Suppressor macrophage treated with lipopolysaccharide for 4 hours (primary cell): ENCODE results near the gene MICALL2.

ENCODE experiments used
- DNase-seq: peaks from one replicate; pipeline ENCODE4 v3.0.0-alpha.2; 2020

Gene MICALL2

GRCh38 chr7:1466524-1467271, 7.4 kb upstream of the MICALL2 start:
- peak; percentile 32 for DNase-seq

- DNase-seq, result no peak
These were observed 5.4 kb upstream of the MICALL2 start for GRCh38 chr7:1464694-1465093.

DNA sequence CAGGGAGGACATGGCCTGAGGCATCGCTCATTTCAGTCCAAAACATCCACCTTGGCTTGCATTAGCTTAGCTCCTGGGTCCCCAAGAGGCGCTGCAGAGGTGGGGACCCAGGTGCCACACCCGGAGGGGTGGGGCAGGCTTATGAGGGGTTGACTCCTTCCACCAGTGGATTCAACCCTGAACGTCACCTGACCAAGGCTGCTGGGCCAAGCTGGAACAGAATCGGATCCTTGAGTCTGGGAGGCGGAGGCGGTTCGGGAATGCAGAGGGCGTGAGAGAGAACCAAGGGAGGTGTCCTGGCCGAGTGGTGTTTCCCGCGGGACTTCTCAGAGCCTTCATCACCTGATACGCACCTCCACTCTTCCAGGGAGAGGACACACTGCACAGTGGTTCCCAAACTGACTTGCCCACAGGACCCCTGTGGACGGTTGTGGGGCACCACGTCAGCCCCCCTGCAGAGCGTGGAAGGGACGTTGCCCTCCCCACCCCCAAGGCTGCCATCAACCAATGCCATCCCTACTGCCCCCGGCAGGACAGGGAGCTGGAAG, 4.5 kb upstream of the MICALL2 start:
- DNase-seq, result no peak

- DNase-seq, result peak; percentile 11
These were observed 2.5 kb upstream of the MICALL2 start for GRCh38 chr7:1461646-1462375.

DNA sequence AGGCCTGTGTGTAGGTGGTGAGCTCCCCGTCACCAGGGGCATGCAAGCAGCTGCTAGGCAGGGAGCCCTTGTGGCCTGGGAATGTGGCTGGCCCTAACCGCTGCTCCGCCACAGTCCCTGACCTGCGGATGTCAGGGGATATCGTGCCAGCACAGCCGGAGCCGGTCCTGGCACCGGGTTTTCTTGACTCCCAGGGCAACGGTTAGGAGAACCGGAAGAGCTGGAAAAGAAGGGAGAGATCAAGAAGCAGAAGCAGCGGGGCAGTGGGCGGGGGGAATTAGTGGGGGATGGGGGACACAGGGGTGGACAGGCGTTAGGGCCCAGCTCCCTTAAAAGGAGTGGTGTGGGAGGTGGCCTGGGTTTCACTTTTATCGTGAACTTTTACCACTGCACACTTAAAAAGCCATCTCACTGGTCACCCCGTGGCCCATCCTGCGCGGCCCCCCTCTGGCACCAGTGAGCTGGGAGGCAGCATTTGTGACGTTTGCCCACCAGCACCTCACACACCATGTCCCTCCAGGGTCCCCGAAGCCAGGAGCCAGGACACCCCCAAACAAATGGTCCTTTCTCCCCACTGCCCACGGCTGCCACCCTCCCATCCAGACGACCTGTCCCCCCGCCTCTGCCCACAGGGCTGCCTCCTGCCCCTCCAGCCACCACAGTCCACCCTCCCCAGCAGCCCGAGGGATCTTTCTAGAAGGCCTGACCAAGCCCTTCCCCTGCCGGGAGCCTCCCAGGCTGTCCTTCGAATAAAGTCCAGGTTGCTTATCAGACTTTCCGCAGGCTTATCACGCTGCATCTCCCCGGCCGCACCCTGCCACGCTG, 1.8 kb upstream of the MICALL2 start:
- DNase-seq, result peak; percentile 86

DNA sequence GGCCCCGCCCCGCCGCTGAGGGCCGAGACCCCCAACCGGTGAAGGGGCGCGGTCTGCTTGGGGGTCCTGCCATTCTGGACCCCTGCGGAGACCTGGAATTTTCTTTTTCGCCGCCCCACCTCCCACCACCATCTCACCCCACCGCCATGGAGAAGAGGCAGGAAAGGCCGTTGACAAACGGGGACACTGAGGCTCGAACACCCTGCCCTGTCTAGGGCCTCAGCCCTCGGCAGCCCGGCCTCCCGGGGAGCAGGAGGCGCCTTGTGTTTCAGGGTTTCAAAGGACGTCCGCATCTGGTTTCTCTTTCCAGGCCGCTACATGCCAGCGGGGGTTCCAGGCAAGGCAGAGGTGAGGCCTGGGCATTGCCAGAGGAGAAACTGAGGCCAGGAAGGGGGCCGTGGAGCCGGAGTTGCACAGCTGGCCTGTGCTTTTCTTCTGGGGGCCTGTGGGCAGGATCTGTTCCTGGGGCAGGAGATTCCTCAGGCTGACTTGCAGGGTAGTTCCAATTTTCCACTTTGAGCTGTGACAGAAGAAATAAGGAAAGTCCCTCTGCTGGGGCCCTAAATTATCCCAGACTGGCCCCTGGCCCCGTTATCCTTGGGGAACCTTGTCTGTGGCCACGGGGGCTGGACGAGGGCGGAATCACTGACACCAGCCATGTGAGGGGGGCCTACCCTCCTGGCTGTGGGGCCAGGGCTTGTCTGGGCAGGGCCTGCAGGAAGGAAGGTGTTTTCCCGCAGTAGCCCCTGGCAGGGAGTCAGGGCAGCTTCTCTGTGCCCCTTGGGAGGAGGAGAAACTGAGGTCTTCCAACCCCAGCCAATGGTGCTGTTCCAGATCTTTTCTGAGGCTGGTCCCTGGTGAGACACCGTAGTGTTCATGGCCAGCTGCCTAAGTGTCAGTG, 900 bp upstream of the MICALL2 start:
- DNase-seq, result peak; percentile 44

- peak; percentile 100 for DNase-seq
These were observed 232 bp upstream of the MICALL2 start for GRCh38 chr7:1459512-1459892.

- peak; percentile 20 for DNase-seq
These were observed 1.2 kb downstream of the MICALL2 start for GRCh38 chr7:1457949-1458682.

GRCh38 chr7:1457059-1457948, 2.0 kb downstream of the MICALL2 start:
- DNase-seq, result no peak

- no peak for DNase-seq
These were observed 3.3 kb downstream of the MICALL2 start for GRCh38 chr7:1455955-1456354.

DNA sequence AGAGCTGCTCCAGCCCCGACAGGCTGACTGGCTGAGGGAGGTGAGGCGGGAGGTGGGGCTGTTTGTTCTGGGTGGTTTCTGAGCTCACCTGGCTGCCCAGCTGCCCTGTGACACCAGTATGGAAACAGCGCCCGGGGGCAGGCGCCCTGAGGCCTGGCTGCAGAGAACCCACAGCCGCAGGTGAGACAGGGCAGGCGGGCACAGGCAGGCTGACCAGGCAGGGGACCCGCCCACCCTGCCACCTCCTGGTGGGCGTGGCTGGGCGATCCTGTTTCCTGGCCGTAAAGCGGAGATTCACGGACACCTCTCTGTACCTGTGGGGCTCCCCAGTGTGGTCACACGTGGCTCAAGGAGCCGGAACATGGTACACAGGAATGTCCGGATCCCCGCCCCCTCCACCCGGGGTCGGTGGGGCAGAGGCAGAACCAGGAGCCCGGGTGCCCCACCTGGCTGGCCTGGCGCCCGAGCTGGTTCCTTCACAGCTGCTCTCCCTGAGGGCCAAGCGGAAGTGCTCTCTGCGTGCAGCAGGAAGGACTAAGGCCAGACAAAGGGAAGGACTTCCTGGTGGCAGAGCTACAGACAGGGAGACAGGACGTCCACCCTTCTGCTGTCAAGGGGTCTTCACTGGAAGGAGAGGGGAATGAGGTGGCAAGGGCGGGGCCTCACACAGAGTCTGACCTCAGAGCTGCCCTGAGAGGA, 3.9 kb downstream of the MICALL2 start:
- DNase-seq, result no peak

GRCh38 chr7:1454542-1454941, 4.7 kb downstream of the MICALL2 start:
- no peak for DNase-seq

DNA sequence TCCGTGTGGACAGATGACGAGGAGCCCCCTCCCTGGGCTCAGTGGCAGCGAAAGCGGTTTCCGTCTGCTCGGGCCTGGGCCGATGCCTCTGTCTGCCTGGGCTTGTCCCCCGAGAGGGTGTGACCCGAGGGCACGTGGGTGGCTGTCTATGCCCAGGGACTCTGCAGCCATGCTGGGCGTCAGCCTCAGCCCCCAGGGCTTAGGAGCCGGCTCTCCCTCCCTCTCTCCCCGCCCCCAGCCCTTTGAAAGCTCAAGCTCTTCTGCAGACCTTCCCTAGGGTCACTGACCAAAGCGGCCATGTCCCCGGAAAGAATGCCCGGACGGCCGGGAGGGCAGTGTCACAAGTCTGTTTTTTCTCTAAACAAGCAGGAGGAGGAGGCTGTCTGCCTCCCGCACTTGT, 7.1 kb downstream of the MICALL2 start:
- no peak for DNase-seq

GRCh38 chr7:1450987-1451386, 8.3 kb downstream of the MICALL2 start:
- no peak for DNase-seq

GRCh38 chr7:1450431-1450830, 8.8 kb downstream of the MICALL2 start:
- no peak for DNase-seq

DNA sequence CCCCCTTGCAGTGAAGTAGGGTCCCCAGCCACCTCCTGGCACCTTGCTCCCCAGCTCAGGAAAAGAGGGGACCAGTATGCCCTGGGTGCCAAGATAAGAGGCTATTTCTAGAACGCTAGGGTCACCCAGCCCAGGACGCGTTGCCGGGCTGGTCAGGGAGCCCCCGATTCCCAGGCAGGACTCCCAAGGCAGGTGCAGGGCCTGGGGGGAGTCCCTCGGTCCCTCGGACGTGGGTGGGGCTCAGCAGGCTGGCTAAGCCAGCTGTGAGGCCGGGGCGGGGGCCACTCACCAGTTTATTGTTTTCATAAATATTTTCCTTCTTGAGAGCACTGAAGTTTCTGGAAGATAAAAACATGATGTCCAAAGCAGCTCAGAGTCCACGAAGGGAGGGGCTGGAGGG, 9.3 kb downstream of the MICALL2 start:
- DNase-seq, result no peak

DNA sequence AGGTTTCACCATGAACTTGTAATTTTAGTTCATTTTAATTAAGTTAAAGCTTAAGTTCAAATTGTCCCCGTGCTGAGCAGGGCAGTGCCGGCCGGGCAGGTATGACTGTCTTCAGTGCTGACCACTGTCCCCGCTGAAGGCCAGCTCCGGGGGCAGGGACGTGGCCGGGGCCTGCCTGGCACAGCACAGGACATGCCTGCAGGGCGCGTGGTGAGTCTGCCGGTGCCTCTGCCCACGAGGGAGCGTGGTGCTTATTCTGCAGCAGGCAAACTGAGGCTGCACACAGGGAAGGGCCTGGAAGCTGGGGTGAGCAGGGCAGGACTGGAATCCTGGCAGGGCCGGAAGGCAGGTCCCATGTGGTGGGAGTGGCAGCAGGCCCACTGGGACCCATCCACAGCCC, 9.8 kb downstream of the MICALL2 start:
- no peak for DNase-seq

GRCh38 chr7:1448958-1449357, 10.3 kb downstream of the MICALL2 start:
- no peak for DNase-seq

GRCh38 chr7:1447551-1448244, 11.6 kb downstream of the MICALL2 start:
- no peak for DNase-seq
